Ishikawa (cell line): Measurements from ENCODE around the gene TMEM117.

Source experiments
- CEBPB ChIP-seq: IDR thresholded peaks from 2 replicates; pipeline ENCODE4 v1.6.1; 2012
- CREB1 ChIP-seq: IDR thresholded peaks from 2 replicates; pipeline ENCODE4 v1.6.1; 2012; ENCODE audit warnings: low read depth
- EGR1 ChIP-seq: IDR thresholded peaks from 2 replicates; pipeline ENCODE4 v1.6.1; 2012
- EP300 ChIP-seq: IDR thresholded peaks from 2 replicates; pipeline ENCODE4 v1.6.1; 2012; ENCODE audit warnings: borderline replicate concordance
- FOXM1 ChIP-seq: IDR thresholded peaks from 2 replicates; pipeline ENCODE4 v1.6.1; 2012; ENCODE audit warnings: low read depth, borderline replicate concordance
- MAX ChIP-seq: IDR thresholded peaks from 2 replicates; pipeline ENCODE4 v1.6.1; 2012
- NFIC ChIP-seq: IDR thresholded peaks from 2 replicates; pipeline ENCODE4 v1.6.1; 2012
- RAD21 ChIP-seq: IDR thresholded peaks from 2 replicates; pipeline ENCODE4 v1.6.1; 2012; ENCODE audit warnings: low read depth
- REST ChIP-seq: IDR thresholded peaks from 2 replicates; pipeline ENCODE4 v1.6.1; 2012; ENCODE audit warnings: low read depth, mild to moderate bottlenecking
- TAF1 ChIP-seq: IDR thresholded peaks from 2 replicates; pipeline ENCODE4 v1.6.1; 2012; ENCODE audit warnings: low read depth, mild to moderate bottlenecking
- TCF12 ChIP-seq: IDR thresholded peaks from 2 replicates; pipeline ENCODE4 v1.6.1; 2012; ENCODE audit warnings: low read depth
- TEAD4 ChIP-seq: IDR thresholded peaks from 2 replicates; pipeline ENCODE4 v1.6.1; 2012
- YY1 ChIP-seq: IDR thresholded peaks from 2 replicates; pipeline ENCODE4 v1.6.1; 2012; ENCODE audit warnings: low read depth
- ZBTB7A ChIP-seq: IDR thresholded peaks from 2 replicates; pipeline ENCODE4 v1.6.1; 2012; ENCODE audit warnings: low read depth
- TF ChIP-seq, protein P1 (sequence below): IDR thresholded peaks from 2 replicates; pipeline ENCODE4 v1.6.1; 2012

The TMEM117 gene

DNA sequence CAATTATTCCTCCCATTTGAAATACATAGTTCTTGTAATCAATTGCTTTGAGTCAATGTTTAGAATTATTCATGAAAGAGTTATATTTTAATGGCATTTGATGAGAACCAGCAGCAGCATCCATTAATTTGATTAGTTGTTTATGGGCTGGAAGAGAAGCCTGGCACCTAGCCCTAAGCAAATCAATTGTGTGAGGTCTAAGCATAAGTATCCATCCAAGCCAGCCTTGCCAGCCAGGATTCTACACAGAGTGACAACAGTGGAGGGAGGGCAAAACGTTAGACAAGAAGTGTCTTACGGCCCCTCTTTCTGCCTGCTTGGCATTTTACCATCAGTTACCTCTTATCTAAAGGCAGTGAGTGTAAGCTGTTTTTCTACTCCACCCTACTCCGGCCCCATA, 561.8 kb downstream of the TMEM117 start:
- TF ChIP-seq TEAD4 (no peak), YY1 (no peak), TCF12 (no peak), TAF1 (no peak), NFIC (no peak), EGR1 (no peak), EP300 (no peak)

DNA sequence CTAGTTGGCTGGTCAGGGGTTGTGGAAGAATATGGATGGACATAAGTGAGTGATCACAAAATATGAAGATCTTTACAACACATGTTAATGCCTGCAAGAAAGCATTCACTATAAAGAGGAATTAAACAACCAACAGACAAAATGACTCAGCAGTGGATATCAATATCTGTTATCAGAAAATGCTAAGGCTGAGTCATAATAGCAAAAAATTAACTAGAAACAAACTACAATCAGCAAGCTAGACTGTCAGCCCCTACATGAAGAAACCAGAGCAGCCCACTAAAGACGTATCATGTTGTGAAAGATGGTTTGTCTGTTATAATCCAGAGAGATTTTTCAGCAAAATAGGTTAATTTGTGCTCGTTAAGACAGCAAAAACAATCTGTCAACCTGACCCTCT, 567.3 kb downstream of the TMEM117 start:
- TF ChIP-seq TEAD4 (no peak), EP300 (no peak), TAF1 (no peak), ZBTB7A (no peak), RAD21 (no peak), CEBPB (no peak), CREB1 (no peak), FOXM1 (no peak), TCF12 (no peak), NFIC (no peak), REST (no peak), MAX (no peak), YY1 (no peak), EGR1 (no peak)
- TF ChIP-seq, protein P1, sequence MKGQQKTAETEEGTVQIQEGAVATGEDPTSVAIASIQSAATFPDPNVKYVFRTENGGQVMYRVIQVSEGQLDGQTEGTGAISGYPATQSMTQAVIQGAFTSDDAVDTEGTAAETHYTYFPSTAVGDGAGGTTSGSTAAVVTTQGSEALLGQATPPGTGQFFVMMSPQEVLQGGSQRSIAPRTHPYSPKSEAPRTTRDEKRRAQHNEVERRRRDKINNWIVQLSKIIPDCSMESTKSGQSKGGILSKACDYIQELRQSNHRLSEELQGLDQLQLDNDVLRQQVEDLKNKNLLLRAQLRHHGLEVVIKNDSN, result no peak

DNA sequence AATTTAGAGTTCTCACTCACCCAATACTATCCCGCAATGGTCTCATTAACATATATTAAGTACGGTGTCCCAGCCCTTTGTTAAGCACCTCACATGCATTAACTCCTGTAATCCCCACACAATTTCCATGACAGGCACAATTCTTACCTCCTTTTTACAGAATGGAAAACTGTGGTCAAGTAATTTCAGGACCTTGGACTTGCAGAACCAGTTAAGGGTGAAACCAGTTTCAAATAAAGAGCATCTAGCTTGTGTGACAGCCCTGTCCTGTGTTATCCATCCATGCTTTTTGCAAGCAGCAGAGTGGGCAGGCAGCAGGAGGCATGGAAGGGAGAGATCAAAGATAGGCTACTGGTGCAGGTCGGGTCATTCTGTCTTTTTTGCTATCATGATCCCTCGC, 569.4 kb downstream of the TMEM117 start:
- TF ChIP-seq MAX (no peak), REST (peak; percentile 69)

DNA sequence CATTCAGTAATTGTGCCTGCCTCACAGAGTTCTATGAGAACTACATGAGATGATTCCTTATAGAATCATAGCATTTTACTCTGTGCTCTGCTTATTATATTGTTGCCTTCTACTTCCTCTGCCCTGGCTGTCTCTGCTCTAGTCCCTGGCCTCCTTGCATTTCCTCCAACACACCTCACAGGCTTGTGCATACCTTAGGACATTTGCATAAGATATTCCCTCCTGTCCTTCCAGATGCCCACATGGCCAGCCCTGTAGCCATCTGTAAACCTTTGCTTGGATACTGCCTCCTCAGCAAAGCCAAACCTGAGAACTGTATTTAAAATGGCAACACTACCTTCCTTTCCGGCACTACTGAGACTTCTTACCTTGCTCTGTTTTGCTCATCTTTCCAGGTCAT, 586.7 kb downstream of the TMEM117 start:
- no peak for TF ChIP-seq EGR1
- no peak for TF ChIP-seq REST
- TF ChIP-seq MAX, result no peak
- TF ChIP-seq EP300, result no peak
- TF ChIP-seq, protein P1, result no peak
- no peak for TF ChIP-seq TAF1
- TF ChIP-seq ZBTB7A, result no peak
- TF ChIP-seq NFIC, result no peak
- TF ChIP-seq CREB1, result no peak
- TF ChIP-seq RAD21, result no peak
- TF ChIP-seq CEBPB, result no peak

GRCh38 chr12:44428825-44429224, 592.9 kb downstream of the TMEM117 start:
- TF ChIP-seq, protein P1, result no peak
- no peak for TF ChIP-seq YY1
